ENCODE measurements around the gene DSCAM. TPM values are rescaled to one million over a fixed set of nuclear protein-coding genes. Genes with fewer than 3 reads are reported as not detected.
"Not testable (repeated sequence)": the region's sequence is repeated elsewhere in the genome, so short reads cannot be mapped to it uniquely, and the experiment has no call there.

DSCAM gene
- total RNA-seq, 1 experiment from 2014 or later: 0.66 TPM

- DNase-seq: no peak
- Histone ChIP-seq H3K4me3 (ENCODE audit: insufficient read depth, low read depth, low read length) (no peak overlapping the region), H3K36me3 (replicated peaks; ENCODE audit: control insufficient read depth, insufficient read depth, low read length) (no peaks in the 10 kb centered on the region), H3K27me3 (ENCODE audit: control insufficient read depth, insufficient read depth, low read length) (no peaks in the 10 kb centered on the region)
Measured at GRCh38 chr21:40191616-40192015, 655.3 kb downstream of the DSCAM start.

GRCh38 chr21:40191196-40191595, 655.8 kb downstream of the DSCAM start:
- H3K4me3 ChIP-seq (ENCODE audit: insufficient read depth, low read depth, low read length): no peak overlapping the region
- no peaks in the 10 kb centered on the region for H3K27me3 ChIP-seq (ENCODE audit: control insufficient read depth, insufficient read depth, low read length)
- DNase-seq: no peak
- no peaks in the 10 kb centered on the region for H3K36me3 ChIP-seq (replicated peaks; ENCODE audit: control insufficient read depth, insufficient read depth, low read length)

GRCh38 chr21:40187946-40188654, 658.9 kb downstream of the DSCAM start:
- Histone ChIP-seq H3K36me3 (replicated peaks; ENCODE audit: control insufficient read depth, insufficient read depth, low read length) (no peaks in the 10 kb centered on the region), H3K27me3 (ENCODE audit: control insufficient read depth, insufficient read depth, low read length) (no peaks in the 10 kb centered on the region), H3K4me3 (ENCODE audit: insufficient read depth, low read depth, low read length) (no peak overlapping the region)
- DNase-seq: no peak

DNA sequence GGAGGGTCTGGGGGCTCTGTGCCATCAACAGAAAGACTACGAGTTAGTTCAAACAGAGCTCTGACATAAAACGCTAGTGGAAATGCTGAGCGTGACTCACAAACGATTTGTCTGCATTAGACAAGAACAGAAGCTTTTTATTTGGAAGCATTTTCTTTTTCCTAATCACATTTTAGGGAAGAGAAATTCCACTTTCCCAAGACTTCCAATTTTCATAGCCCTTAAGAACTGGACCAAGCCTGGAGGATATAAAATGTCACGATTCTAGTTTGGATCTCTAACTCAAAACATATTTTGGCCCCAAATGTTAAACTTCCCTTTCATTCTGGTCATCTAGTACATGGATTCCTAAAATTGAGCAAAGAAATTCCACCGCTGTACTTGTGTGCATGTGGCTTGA, 659.7 kb downstream of the DSCAM start:
- no peak for DNase-seq
- Histone ChIP-seq H3K27me3 (ENCODE audit: control insufficient read depth, insufficient read depth, low read length) (no peaks in the 10 kb centered on the region), H3K36me3 (replicated peaks; ENCODE audit: control insufficient read depth, insufficient read depth, low read length) (no peaks in the 10 kb centered on the region), H3K4me3 (ENCODE audit: insufficient read depth, low read depth, low read length) (no peak overlapping the region)

- no peaks in the 10 kb centered on the region for H3K27me3 ChIP-seq (ENCODE audit: control insufficient read depth, insufficient read depth, low read length)
- DNase-seq: no peak
- no peak overlapping the region for H3K4me3 ChIP-seq (ENCODE audit: insufficient read depth, low read depth, low read length)
- no peaks in the 10 kb centered on the region for H3K36me3 ChIP-seq (replicated peaks; ENCODE audit: control insufficient read depth, insufficient read depth, low read length)
Measured at GRCh38 chr21:40186045-40186444, 660.9 kb downstream of the DSCAM start.

DNA sequence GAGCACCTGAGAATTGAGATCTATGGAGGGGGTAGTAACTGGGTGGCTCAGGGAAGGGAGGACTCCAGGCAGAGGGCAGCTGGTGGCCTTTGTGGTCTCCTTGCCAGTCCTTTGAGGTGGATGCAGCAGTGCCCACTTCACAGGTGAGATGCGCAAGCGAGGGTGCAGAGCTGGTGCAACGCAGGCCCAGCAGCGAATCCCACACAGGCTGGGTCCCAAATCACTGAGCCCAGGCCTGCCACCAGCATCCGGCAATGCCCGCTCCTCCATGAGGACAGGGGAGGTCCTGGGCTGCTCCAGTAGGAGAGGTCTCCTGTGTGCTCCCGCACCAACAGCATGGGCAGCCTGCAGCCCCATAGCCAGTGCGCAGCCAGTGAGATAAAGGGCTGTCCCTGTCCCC, 661.8 kb downstream of the DSCAM start:
- H3K4me3 ChIP-seq (ENCODE audit: insufficient read depth, low read depth, low read length): no peak overlapping the region

DNA sequence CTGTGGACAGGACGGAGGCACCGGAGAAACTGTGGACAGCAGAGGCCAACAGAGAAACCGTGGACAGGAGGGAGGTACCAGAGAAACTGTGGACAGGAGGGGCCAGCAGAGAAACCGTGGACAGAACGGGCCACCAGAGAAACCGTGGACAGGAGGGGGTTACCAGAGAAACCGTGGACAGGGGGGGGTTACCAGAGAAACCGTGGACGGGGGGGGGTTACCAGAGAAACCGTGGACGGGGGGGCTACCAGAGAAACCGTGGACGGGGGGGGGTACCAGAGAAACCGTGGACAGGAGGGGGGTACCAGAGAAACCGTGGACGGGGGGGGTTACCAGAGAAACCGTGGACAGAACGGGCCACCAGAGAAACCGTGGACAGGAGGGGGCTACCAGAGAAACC, 664.5 kb downstream of the DSCAM start:
- DNase-seq; H3K36me3 ChIP-seq (replicated peaks; ENCODE audit: control insufficient read depth, insufficient read depth, low read length); H3K27me3 ChIP-seq (ENCODE audit: control insufficient read depth, insufficient read depth, low read length); H3K4me3 ChIP-seq (ENCODE audit: insufficient read depth, low read depth, low read length): not testable (repeated sequence)

More for the DNA sequence above, 661.8 kb downstream of the DSCAM start:
- H3K27me3 ChIP-seq (ENCODE audit: control insufficient read depth, insufficient read depth, low read length): no peaks in the 10 kb centered on the region
- no peak for DNase-seq
- no peaks in the 10 kb centered on the region for H3K36me3 ChIP-seq (replicated peaks; ENCODE audit: control insufficient read depth, insufficient read depth, low read length)

GRCh38 chr21:40179166-40179565, 667.8 kb downstream of the DSCAM start:
- Histone ChIP-seq H3K36me3 (replicated peaks; ENCODE audit: control insufficient read depth, insufficient read depth, low read length) (no peaks in the 10 kb centered on the region), H3K27me3 (ENCODE audit: control insufficient read depth, insufficient read depth, low read length) (no peaks in the 10 kb centered on the region), H3K4me3 (ENCODE audit: insufficient read depth, low read depth, low read length) (no peak overlapping the region)
- DNase-seq: no peak

- H3K36me3 ChIP-seq (replicated peaks; ENCODE audit: control insufficient read depth, insufficient read depth, low read length): no peaks in the 10 kb centered on the region
- no peak for DNase-seq
- no peak overlapping the region for H3K4me3 ChIP-seq (ENCODE audit: insufficient read depth, low read depth, low read length)
- H3K27me3 ChIP-seq (ENCODE audit: control insufficient read depth, insufficient read depth, low read length): no peaks in the 10 kb centered on the region
Measured at GRCh38 chr21:40178726-40179125, 668.2 kb downstream of the DSCAM start.

DNA sequence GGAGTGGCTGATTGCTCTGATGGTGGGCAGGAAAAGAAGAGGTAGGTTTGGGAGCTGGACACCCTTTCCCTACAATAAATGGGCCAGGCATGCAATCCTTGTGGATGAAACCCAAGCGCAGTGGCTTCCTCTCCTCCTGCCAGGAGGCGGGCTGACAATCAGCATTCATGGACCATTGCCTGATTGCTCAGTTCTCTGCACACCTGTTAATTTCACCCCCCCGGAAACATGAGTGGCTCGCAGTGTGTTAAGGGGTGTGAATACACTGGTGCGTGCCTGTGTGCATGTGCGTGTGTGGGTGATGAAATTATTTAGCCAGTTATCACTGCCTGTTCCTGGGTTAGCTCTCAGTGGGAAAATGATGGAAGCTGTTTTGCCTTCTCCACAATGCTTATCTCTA, 669.0 kb downstream of the DSCAM start:
- no peaks in the 10 kb centered on the region for H3K27me3 ChIP-seq (ENCODE audit: control insufficient read depth, insufficient read depth, low read length)
- H3K4me3 ChIP-seq (ENCODE audit: insufficient read depth, low read depth, low read length): no peak overlapping the region
- no peaks in the 10 kb centered on the region for H3K36me3 ChIP-seq (replicated peaks; ENCODE audit: control insufficient read depth, insufficient read depth, low read length)
- no peak for DNase-seq

- no peaks in the 10 kb centered on the region for H3K36me3 ChIP-seq (replicated peaks; ENCODE audit: control insufficient read depth, insufficient read depth, low read length)
- DNase-seq: no peak
- no peak overlapping the region for H3K4me3 ChIP-seq (ENCODE audit: insufficient read depth, low read depth, low read length)
Measured at GRCh38 chr21:40176724-40177123, 670.2 kb downstream of the DSCAM start.

GRCh38 chr21:40173816-40174215, 673.1 kb downstream of the DSCAM start:
- Histone ChIP-seq H3K27me3 (ENCODE audit: control insufficient read depth, insufficient read depth, low read length) (no peaks in the 10 kb centered on the region), H3K36me3 (replicated peaks; ENCODE audit: control insufficient read depth, insufficient read depth, low read length) (no peaks in the 10 kb centered on the region), H3K4me3 (ENCODE audit: insufficient read depth, low read depth, low read length) (no peak overlapping the region)
- peak; percentile 59 for DNase-seq

More at GRCh38 chr21:40176724-40177123, 670.2 kb downstream of the DSCAM start:
- no peaks in the 10 kb centered on the region for H3K27me3 ChIP-seq (ENCODE audit: control insufficient read depth, insufficient read depth, low read length)

- no peak overlapping the region for H3K4me3 ChIP-seq (ENCODE audit: insufficient read depth, low read depth, low read length)
- DNase-seq: no peak
- no peaks in the 10 kb centered on the region for H3K36me3 ChIP-seq (replicated peaks; ENCODE audit: control insufficient read depth, insufficient read depth, low read length)
- H3K27me3 ChIP-seq (ENCODE audit: control insufficient read depth, insufficient read depth, low read length): no peaks in the 10 kb centered on the region
Measured at GRCh38 chr21:40169971-40170370, 677.0 kb downstream of the DSCAM start.

DNA sequence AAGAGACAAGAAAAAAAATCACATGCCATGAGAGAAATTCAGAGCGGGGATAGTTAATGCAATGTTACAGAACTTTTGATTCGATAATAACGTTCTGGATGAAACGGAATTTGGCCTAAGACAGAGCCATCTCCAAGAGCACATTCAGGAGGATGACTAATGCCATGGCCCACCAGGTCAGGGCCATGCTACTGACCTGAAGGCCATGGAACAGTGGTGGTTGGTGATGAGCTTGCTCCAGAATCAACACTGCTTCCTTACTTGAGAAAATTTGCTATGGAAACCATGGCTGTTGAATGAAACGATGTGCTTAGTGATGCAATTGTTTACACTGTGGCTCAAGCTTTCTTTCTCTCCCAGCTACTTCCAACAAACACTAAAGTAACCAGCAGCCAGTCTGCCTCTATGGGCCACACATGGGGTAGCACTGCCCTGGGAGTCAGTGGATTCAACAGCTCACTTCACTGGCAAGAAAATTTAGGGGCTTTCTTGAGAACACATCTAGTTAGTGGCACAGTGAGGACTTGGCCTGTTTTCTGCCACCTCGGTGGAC, 680.6 kb downstream of the DSCAM start:
- Histone ChIP-seq H3K36me3 (replicated peaks; ENCODE audit: control insufficient read depth, insufficient read depth, low read length) (no peaks in the 10 kb centered on the region), H3K4me3 (ENCODE audit: insufficient read depth, low read depth, low read length) (no peak overlapping the region), H3K27me3 (ENCODE audit: control insufficient read depth, insufficient read depth, low read length) (no peaks in the 10 kb centered on the region)
- peak; percentile 45 for DNase-seq

- peak; percentile 57 for DNase-seq
- no peaks in the 10 kb centered on the region for H3K36me3 ChIP-seq (replicated peaks; ENCODE audit: control insufficient read depth, insufficient read depth, low read length)
- no peak overlapping the region for H3K4me3 ChIP-seq (ENCODE audit: insufficient read depth, low read depth, low read length)
Measured at GRCh38 chr21:40165773-40166070, 681.2 kb downstream of the DSCAM start.

More at GRCh38 chr21:40165773-40166070, 681.2 kb downstream of the DSCAM start:
- no peaks in the 10 kb centered on the region for H3K27me3 ChIP-seq (ENCODE audit: control insufficient read depth, insufficient read depth, low read length)
